Trophoblast cell (in vitro differentiated cells and primary cell): ENCODE results near the gene TRIP13.

Source experiments
- DNase-seq, 2 donors: peaks; one replicate each; pipeline ENCODE4 v3.0.0-alpha.2; 2016
- H2AFZ ChIP-seq: 2 replicates; pipeline ENCODE4 v1.6.1; 2013; ENCODE audit warnings: low read length, moderate library complexity, mild to moderate bottlenecking; ENCODE audit not compliant: insufficient read depth, poor library complexity
- H2AK5ac ChIP-seq: 2 replicates; pipeline ENCODE4 v1.6.1; 2013; ENCODE audit warnings: mild to moderate bottlenecking, low read length
- H2BK120ac ChIP-seq: 2 replicates; pipeline ENCODE4 v1.6.1; 2013; ENCODE audit warnings: low read length, mild to moderate bottlenecking, moderate library complexity; ENCODE audit not compliant: insufficient read depth, poor library complexity
- H2BK12ac ChIP-seq: 2 replicates; pipeline ENCODE4 v1.6.1; 2013; ENCODE audit warnings: mild to moderate bottlenecking, low read length, moderate library complexity
- H2BK5ac ChIP-seq: 2 replicates; pipeline ENCODE4 v1.6.1; 2013; ENCODE audit warnings: low read length, low read depth, moderate library complexity, mild to moderate bottlenecking; ENCODE audit not compliant: poor library complexity
- H3K14ac ChIP-seq: 2 replicates; pipeline ENCODE4 v1.6.1; 2013; ENCODE audit warnings: mild to moderate bottlenecking, low read length
- H3K18ac ChIP-seq: 2 replicates; pipeline ENCODE4 v1.6.1; 2013; ENCODE audit warnings: mild to moderate bottlenecking, low read length
- H3K23ac ChIP-seq: 2 replicates; pipeline ENCODE4 v1.6.1; 2013; ENCODE audit warnings: low read length
- H3K27ac ChIP-seq: 2 replicates; pipeline ENCODE4 v1.5.1; 2013; ENCODE audit warnings: low read depth, mild to moderate bottlenecking, inconsistent platforms, low read length, moderate library complexity
- H3K27me3 ChIP-seq: 2 replicates; pipeline ENCODE4 v1.6.1; 2013; ENCODE audit warnings: inconsistent platforms, mild to moderate bottlenecking, low read length, moderate library complexity; ENCODE audit not compliant: insufficient read depth
- H3K36me3 ChIP-seq, 2 experiments: 1 replicate in 1 of 2; 2 replicates in 1 of 2; pipeline ENCODE4 v1.6.1; 2013; ENCODE audit warnings: low read length in 2 of 2, mild to moderate bottlenecking in 2 of 2, moderate library complexity in 1 of 2; ENCODE audit not compliant: insufficient read depth in 2 of 2, control insufficient read depth in 1 of 2
- H3K4ac ChIP-seq: 2 replicates; pipeline ENCODE4 v1.6.1; 2013; ENCODE audit warnings: low read depth, mild to moderate bottlenecking, low read length, moderate library complexity
- H3K4me1 ChIP-seq, 2 experiments: 1 replicate in 1 of 2; 2 replicates in 1 of 2; pipeline ENCODE4 v1.6.1; 2013; ENCODE audit warnings: low read length in 2 of 2, mild to moderate bottlenecking in 2 of 2, moderate library complexity in 1 of 2; ENCODE audit not compliant: insufficient read depth in 2 of 2, control insufficient read depth in 1 of 2
- H3K4me2 ChIP-seq: 2 replicates; pipeline ENCODE4 v1.6.1; 2013; ENCODE audit warnings: inconsistent platforms, mild to moderate bottlenecking, low read length, moderate library complexity
- H3K4me3 ChIP-seq: 2 replicates; pipeline ENCODE4 v1.5.1; 2013; ENCODE audit warnings: mild to moderate bottlenecking, low read depth, low read length, inconsistent platforms
- H3K79me1 ChIP-seq: one replicate; pipeline ENCODE4 v1.6.1; 2013; ENCODE audit warnings: low read length
- H3K79me2 ChIP-seq: 2 replicates; pipeline ENCODE4 v1.6.1; 2013; ENCODE audit warnings: low read length, mild to moderate bottlenecking; ENCODE audit not compliant: control insufficient read depth, insufficient read depth, poor library complexity
- H3K9ac ChIP-seq: 2 replicates; pipeline ENCODE4 v1.6.1; 2013; ENCODE audit warnings: mild to moderate bottlenecking, low read length
- H3K9me3 ChIP-seq: 2 replicates; pipeline ENCODE4 v1.6.1; 2013; ENCODE audit warnings: low read depth, mild to moderate bottlenecking, control low read depth, inconsistent platforms, low read length; ENCODE audit not compliant: insufficient read depth
- H4K12ac ChIP-seq: 2 replicates; pipeline ENCODE4 v1.6.1; 2013; ENCODE audit warnings: low read depth, mild to moderate bottlenecking, low read length, moderate library complexity
- H4K8ac ChIP-seq: 2 replicates; pipeline ENCODE4 v1.6.1; 2013; ENCODE audit warnings: low read depth, mild to moderate bottlenecking, low read length, moderate library complexity
- H4K91ac ChIP-seq: one replicate; pipeline ENCODE4 v1.6.1; 2013; ENCODE audit warnings: low read depth, mild to moderate bottlenecking, low read length, moderate library complexity
- WGBS: extraction: QIAGEN DNeasy Blood & Tissue Kit; methylation state at CpG from one replicate; pipeline ENCODE4 v1.1.7; 2013; ENCODE audit warnings: missing lambda C conversion rate; ENCODE audit not compliant: insufficient read length, insufficient coverage; ENCODE audit errors: extremely low coverage; 5-methylcytosine and 5-hydroxymethylcytosine counted together

The TRIP13 gene

GRCh38 chr5:909994-910768 is 17.5 kb downstream of the TRIP13 start:
- Histone ChIP-seq H3K79me1 (no peaks in the 10 kb centered on the region), H2BK120ac (no peak overlapping the region), H2BK5ac (no peak overlapping the region), H3K14ac (no peak overlapping the region), H4K12ac (no peak overlapping the region), H2AK5ac (no peak overlapping the region), H4K91ac (no peak overlapping the region), H3K18ac (no peak overlapping the region), H2BK12ac (no peak overlapping the region), H3K36me3 (peaks cover 55 to 62% of the 10 kb centered on the region in 2 experiments), H3K9me3 (peaks cover 5% of the 10 kb centered on the region), H3K9ac (no peak overlapping the region), H3K4me1 (no peaks in the 10 kb centered on the region), H3K4me3 (no peak overlapping the region), H3K27ac (no peak overlapping the region), H3K4ac (no peak overlapping the region), H3K79me2 (no peaks in the 10 kb centered on the region), H2AFZ (no peak overlapping the region), H4K8ac (no peak overlapping the region), H3K23ac (no peak overlapping the region), H3K4me2 (no peak overlapping the region), H3K27me3 (no peaks in the 10 kb centered on the region)
- DNase-seq: no peak
- WGBS: no CpG with 5 or more reads among the region's 18 CpGs

- H2AK5ac ChIP-seq: no peak overlapping the region
- H2BK5ac ChIP-seq: no peak overlapping the region
- no peak overlapping the region for H3K4me2 ChIP-seq
- no CpG with 5 or more reads among the region's 7 CpGs for WGBS
- no peak overlapping the region for H3K23ac ChIP-seq
- no peaks in the 10 kb centered on the region for H3K27me3 ChIP-seq
- H3K4me1 ChIP-seq: no peaks in the 10 kb centered on the region
- no peak overlapping the region for H2AFZ ChIP-seq
- no peaks in the 10 kb centered on the region for H3K79me1 ChIP-seq
- no peak overlapping the region for H3K27ac ChIP-seq
- H3K14ac ChIP-seq: no peak overlapping the region
- no peak overlapping the region for H3K18ac ChIP-seq
- H2BK120ac ChIP-seq: no peak overlapping the region
- H3K36me3 ChIP-seq: peaks cover 57 to 62% of the 10 kb centered on the region in 2 experiments
- H3K4ac ChIP-seq: no peak overlapping the region
- no peaks in the 10 kb centered on the region for H3K79me2 ChIP-seq
- no peak for DNase-seq
- H2BK12ac ChIP-seq: no peak overlapping the region
- peaks cover 5% of the 10 kb centered on the region for H3K9me3 ChIP-seq
- H4K12ac ChIP-seq: no peak overlapping the region
- no peak overlapping the region for H3K9ac ChIP-seq
- no peak overlapping the region for H4K91ac ChIP-seq
- H3K4me3 ChIP-seq: no peak overlapping the region
- no peak overlapping the region for H4K8ac ChIP-seq
Observed at GRCh38 chr5:910769-911160, 18.1 kb downstream of the TRIP13 start.

- H3K23ac ChIP-seq: no peak overlapping the region
- DNase-seq: peak; percentile 21 to 33
- no peak overlapping the region for H2AK5ac ChIP-seq
- WGBS: no CpG with 5 or more reads among the region's 11 CpGs
- no peak overlapping the region for H2BK12ac ChIP-seq
- no peak overlapping the region for H4K91ac ChIP-seq
- no peaks in the 10 kb centered on the region for H3K79me1 ChIP-seq
- no peaks in the 10 kb centered on the region for H3K27me3 ChIP-seq
- H2BK120ac ChIP-seq: no peak overlapping the region
- H3K18ac ChIP-seq: no peak overlapping the region
- H3K79me2 ChIP-seq: no peaks in the 10 kb centered on the region
- H4K8ac ChIP-seq: no peak overlapping the region
- no peak overlapping the region for H2BK5ac ChIP-seq
- no peak overlapping the region for H3K9ac ChIP-seq
- H3K4me1 ChIP-seq: no peaks in the 10 kb centered on the region
- peaks cover 61 to 68% of the 10 kb centered on the region in 2 experiments for H3K36me3 ChIP-seq
- H3K14ac ChIP-seq: no peak overlapping the region
- no peak overlapping the region for H3K4me3 ChIP-seq
- H2AFZ ChIP-seq: no peak overlapping the region
- no peak overlapping the region for H3K4ac ChIP-seq
- no peak overlapping the region for H4K12ac ChIP-seq
- H3K4me2 ChIP-seq: no peak overlapping the region
- H3K9me3 ChIP-seq: peaks cover 5% of the 10 kb centered on the region
- no peak overlapping the region for H3K27ac ChIP-seq
Observed at GRCh38 chr5:911601-912000, 18.9 kb downstream of the TRIP13 start.

- H3K23ac ChIP-seq: no peak overlapping the region
- no peaks in the 10 kb centered on the region for H3K79me2 ChIP-seq
- no peak overlapping the region for H2BK5ac ChIP-seq
- no peak overlapping the region for H3K18ac ChIP-seq
- H3K9ac ChIP-seq: no peak overlapping the region
- DNase-seq: peak; percentile 83 to 85
- H3K36me3 ChIP-seq: peaks cover 62 to 69% of the 10 kb centered on the region in 2 experiments
- H2AFZ ChIP-seq: no peak overlapping the region
- H4K91ac ChIP-seq: no peak overlapping the region
- no peak overlapping the region for H2BK12ac ChIP-seq
- no peak overlapping the region for H3K14ac ChIP-seq
- no peak overlapping the region for H3K27ac ChIP-seq
- no peaks in the 10 kb centered on the region for H3K4me1 ChIP-seq
- no peak overlapping the region for H2BK120ac ChIP-seq
- H4K8ac ChIP-seq: no peak overlapping the region
- H3K4me3 ChIP-seq: no peak overlapping the region
- H3K79me1 ChIP-seq: no peaks in the 10 kb centered on the region
- no CpG with 5 or more reads among the region's 44 CpGs for WGBS
- H3K9me3 ChIP-seq: peaks cover 3% of the 10 kb centered on the region
- no peak overlapping the region for H2AK5ac ChIP-seq
- H3K27me3 ChIP-seq: no peaks in the 10 kb centered on the region
- no peak overlapping the region for H4K12ac ChIP-seq
- H3K4me2 ChIP-seq: no peak overlapping the region
- no peak overlapping the region for H3K4ac ChIP-seq
Observed at GRCh38 chr5:912280-913091, 19.8 kb downstream of the TRIP13 start.
